Activated naive CD8-positive, alpha-beta T cell treated with anti-CD3 and anti-CD28 coated beads, Interleukin-2, amount 50 U/mL, for 16 hours (primary cell): ENCODE results near the gene APAF1.

Source experiments
- DNase-seq: peaks from one replicate; pipeline ENCODE4 v3.0.0-alpha.2; 2020; ENCODE audit warnings: low read depth, low spot score

APAF1 gene

DNA sequence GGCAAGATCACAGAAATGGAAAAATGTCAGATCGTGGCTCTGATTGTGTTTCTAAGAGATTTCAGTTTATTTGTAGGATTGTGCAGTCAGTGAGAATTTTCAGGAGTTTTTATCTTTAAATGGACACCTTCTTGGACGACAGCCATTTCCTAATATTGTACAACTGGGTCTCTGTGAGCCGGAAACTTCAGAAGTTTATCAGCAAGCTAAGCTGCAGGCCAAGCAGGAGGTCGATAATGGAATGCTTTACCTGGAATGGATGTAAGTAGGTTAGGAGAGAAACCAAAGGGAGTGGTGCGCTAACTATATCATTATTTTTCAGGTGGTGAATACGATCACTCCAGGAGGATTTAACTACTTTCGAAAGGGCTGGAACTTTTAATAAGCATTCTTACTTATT lies 26.4 kb downstream of the APAF1 start:
- no peak for DNase-seq

- no peak for DNase-seq
Measured at GRCh38 chr12:98674841-98675240, 29.8 kb downstream of the APAF1 start.

DNA sequence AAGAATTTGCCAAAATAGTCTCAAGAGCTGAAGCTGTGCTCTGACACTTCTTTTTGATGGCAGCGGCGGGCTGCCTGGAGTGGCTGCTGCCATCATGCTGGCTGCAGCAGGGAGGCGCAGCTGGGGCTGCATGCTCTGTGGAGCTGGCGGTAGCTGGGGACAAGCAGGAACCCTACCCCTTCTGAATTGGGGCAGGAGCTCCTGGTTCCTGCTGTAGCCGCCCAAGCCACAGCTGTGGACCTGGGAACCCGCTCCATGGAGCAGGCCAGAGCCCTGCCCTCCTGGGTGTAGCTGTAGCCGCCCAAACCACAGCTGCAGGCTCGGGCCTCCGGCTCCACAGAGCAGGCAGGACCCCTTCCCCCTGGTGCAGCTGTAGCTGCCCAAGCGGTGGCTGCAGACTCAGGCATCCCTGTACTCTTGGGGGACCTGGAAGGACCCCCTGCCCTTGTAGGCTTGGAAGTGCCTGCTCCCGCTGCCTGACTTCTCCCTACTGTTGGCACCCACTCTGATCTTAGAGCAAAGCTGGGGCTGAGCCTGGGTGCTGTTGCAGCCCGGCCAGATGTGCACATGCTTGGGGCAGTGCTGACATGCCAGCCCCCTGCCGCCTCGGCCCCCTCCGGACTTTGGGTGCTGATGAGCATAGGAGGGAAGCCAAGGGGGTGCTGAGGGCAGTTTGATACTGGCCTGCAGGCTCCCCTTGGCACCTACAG lies 33.3 kb downstream of the APAF1 start:
- no peak for DNase-seq

DNA sequence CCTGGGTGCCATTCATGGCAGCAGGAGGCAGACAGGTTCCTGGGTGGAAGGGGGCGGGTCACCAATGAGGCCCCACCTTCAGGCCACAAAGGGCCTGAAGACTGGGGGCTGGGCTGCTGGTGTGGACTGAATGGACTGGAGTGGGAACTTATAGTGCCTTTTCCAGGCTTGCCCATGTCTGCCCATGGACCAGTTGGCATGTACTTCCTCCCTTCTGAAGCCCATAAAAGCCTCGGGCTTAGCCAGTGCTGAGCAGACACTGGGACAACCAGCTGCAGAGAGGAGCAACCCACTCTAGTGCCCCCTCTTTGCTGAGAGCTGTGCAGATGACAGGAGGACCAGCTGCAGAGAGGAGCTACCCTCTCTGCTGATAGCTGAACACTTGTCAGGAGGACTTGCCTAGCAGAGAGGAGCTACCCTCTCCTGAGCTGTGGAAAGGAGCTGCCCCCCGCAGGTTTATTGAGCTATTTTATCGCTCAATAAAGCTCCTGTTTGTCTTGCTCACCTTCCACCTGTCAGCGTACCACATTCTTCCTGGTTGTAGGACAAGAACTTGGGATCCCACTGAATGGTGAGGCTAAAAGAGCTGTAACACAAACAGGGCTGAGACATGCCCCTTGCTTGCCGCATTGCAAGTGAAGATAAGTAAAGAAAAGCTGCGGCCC lies 34.0 kb downstream of the APAF1 start:
- DNase-seq: no peak

GRCh38 chr12:98679611-98680005 lies 34.5 kb downstream of the APAF1 start:
- no peak for DNase-seq

DNA sequence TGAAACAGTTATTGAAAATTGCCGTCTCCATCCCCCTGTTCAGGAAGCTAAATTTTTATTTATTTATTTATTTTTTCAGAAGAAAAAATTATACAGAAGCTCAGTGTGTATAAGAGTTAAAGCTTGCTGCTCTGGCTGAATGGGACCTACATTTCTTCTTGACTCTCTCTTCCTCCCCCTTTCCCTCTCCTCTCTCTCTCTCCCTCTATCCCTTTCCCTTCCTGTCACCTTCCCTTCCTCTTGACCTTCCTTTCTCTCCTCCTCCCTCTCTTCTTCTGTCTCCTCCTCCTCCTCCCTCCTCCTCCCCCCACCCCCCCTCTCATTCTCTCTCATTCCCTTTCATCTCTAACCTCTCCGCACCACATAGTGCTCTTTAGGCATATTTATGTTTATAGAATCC lies 39.1 kb downstream of the APAF1 start:
- DNase-seq: no peak

- DNase-seq: no peak
Measured at GRCh38 chr12:98686603-98687002, 41.5 kb downstream of the APAF1 start.

DNA sequence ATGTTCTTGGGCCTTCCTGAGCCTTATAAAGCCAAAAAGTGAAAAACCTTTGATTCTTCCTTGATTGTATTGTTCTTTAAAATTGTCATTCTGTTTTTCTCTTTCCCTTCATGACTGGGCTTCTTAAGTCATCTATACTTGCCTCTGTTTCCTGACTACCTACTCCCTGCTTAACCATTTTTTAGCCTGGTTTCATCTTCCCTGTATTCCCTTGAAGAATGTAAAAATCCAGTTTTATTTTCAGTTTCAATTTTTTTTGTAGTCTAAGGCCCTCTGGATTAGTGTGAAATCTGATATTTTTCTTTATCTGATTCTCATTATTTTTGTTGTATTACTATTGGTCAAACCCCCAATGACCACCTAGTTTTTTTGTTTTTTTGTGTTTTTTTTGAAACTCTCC lies 46.3 kb downstream of the APAF1 start:
- no peak for DNase-seq

GRCh38 chr12:98696036-98696646 lies 51.1 kb downstream of the APAF1 start:
- DNase-seq: no peak

DNA sequence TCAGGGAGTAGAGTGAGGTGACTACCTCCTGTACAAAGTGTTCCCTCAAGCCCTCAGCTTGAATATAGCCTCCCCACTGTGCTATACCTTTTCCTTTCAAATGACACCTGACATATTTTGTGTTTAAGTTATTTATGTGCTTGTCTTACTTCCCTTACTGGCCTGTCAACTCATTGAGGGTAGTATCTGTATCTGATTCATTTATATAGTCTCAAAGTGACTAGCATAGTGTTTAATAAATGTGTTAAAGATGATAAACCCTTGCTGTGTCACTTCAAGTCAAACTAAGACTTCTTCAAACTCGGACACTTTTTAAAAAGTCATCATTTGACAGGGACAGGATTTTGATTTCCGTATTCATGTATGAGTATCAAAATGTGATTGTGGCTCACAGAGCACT lies 52.1 kb downstream of the APAF1 start:
- DNase-seq: no peak

DNA sequence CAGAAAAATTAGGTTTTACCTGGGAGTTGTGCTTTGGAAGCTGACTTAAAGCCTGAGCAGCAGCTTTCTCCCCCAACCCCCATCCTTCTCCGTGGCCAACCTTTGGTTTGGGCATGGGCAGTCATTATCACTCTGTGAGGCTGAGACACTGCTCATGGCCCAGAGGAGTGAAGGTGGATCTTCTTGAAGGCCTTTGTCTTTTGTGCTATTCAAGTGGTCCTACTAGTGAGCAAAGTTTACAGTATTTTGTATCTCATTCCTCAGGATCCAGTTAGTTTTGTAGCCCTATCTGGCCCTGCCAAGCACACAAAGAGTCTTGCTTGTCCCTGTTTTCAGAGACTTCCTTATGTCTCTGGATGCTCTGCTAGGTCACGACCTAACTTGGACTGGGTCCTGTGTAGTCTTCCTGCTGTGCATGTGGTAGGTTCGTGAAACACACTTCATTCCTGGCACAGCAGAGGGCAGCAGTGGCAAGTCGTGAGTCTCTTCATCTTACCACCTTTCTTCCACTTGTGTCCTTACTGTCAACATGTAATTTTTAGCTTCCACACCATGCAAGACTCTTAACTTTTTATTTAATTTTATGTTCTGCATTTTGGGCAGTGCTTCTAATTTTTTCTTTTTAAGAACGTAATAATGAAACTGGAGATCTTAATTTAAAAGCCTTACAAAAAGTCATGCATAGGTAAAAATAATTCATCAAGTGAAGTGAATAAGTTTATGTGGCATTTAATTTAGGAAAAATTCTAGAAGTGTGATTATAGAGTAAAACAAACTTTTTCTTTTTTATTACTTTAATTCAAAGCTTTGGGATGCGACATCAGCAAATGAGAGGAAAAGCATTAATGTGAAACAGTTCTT lies 53.7 kb downstream of the APAF1 start:
- DNase-seq: no peak

- DNase-seq: no peak
Measured at GRCh38 chr12:98699586-98699985, 54.5 kb downstream of the APAF1 start.

DNA sequence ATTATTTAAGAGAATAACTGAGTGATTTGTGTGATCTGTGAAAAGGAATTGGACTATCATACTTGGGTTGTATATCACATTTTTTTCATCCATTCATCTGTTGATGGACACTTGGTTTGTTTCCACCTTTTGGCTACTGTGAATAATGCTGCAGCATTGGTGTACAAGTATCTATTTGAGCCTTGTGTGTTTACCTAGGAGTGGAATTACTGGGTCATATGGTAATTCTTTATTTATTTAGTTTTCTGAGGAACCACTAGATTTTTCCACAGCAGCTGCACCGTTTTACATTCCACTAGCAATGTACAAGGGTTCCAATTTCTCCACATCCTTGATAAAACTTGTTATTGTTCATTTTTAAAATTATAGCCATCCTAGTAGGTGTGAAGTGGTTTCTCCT lies 56.1 kb downstream of the APAF1 start:
- no peak for DNase-seq

DNA sequence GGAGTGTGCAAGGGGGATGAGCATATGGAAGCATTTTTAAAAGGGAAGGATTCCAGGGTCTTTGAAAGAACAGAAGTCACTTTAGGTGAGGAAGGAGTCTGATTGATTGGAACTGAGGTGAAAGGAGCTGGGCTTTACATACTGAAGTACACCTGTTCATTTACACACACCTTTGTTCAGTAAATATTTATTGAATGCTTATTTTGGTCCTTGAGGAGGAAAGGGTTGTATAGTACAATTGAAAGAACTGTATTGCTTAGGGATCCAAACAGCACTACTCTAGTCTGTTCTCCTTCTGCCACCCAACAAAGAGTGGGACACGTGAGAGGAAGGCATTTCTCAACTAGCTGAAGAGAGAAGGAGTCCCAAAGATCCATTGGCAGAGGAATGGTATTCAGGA lies 63.9 kb downstream of the APAF1 start:
- no peak for DNase-seq

GRCh38 chr12:98714426-98714825 lies 69.3 kb downstream of the APAF1 start:
- no peak for DNase-seq

DNA sequence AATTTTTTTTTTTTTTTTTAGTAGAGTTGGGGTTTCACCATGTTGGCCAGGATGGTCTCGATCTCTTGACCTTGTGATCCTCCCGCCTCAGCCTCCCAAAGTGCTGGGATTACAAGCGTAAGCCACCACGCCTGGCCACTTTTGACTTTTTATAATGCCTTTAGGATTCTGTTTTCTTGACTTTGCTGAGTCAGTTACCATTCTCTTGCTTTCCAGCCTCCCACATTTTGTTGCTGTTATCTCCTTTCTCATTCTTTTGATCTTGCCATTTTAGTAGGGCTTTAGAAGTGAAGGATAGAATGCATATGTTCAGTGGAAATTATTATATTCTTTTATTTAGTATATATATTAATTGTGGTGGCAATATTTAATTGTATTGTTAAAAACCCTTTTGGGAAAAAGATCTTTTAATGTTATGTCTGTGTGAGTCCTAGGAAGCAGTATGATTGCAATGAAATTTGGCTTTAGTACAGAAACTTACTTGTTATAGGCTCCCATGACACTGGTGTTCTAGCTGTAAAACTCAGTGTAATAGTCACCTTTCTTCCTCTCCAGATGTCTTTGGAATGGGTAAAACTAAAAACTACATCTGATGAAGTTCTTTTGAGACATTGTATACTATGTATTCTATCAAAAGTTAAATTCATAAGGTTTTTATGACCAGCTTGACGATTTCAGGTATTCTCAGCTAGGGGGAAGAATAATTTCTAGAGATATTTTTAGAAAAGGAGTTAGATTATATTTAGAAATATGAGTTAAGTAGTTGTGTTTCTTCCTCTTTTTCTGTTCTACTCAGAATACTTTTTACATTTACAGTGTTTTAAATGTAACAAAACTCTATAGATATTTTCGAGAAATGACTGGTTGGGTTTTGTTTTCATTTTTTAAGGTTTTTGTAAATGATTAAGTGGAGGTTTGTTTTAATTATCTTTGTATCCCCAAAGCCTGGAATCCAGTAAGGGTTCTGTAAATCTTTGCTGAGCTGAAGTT lies 74.7 kb downstream of the APAF1 start:
- no peak for DNase-seq

DNA sequence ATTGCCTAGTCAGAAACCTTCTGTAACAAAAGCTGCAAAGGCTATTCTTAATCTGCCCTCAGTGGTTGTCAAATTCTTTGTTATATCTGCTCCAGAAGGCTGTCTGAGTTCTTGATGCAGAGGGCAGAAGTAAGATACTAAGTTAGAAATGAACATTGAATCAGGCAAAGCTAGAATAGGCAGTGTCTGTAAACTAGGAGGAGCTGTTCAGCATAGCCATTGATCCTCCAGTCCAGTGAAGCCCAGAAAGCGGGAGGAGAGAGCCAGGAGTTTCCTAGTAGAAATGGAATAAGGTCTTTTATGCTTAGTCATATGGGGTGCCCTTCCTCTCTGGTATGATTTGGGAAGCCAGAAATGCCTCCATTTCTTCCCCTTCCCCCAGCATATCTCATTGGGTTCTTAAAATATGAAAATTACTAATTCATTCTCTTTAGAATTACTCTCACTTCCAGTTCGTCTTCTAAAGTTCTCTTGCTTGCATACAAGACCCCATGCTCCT lies 76.2 kb downstream of the APAF1 start:
- DNase-seq: no peak

- DNase-seq: no peak
Measured at GRCh38 chr12:98724384-98725155, 79.5 kb downstream of the APAF1 start.

DNA sequence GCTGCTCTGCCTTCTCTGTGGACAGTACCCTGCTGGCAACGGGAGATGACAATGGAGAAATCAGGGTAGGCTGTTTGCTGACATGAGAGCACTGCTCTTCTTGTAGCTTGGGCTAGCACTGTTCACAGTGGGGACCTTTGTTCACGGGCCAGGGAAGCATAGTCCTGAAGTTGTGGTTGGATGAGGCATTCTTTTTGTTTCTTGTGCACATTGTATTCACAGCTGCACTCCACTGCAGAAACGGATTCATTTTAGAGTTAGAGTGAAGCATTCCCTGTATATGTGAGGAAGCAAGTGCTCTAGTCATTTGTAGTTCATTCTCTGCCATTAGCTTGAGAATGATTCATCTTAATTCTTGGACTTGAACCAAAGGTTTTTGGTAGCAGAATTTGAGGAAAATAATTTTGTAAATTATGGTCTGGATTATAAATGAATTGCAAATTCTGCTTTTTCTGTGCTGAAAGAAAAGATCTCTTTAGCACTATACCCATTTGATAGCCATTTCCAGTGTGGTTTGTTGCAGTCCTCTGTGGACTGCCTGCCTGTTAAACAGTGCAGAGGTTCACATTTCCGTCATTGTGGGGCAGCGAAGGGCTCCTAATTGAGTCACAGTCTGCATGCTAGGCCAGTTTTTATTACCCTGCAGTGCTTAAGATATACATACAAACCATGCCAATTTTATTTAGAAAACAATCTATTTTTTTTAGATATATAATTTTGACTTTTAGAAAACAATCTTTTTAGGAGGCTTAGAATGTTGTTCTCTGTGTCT lies 80.6 kb downstream of the APAF1 start:
- no peak for DNase-seq
